HepG2 (cell line): ENCODE data around the gene DHRS7. TPM values are rescaled to one million over a fixed set of nuclear protein-coding genes. Genes with fewer than 3 reads are reported as not detected.

ENCODE experiments used
- ATAC-seq: fragments of 200-7000 bp; cut with Tn5 transposase; 3 replicates; pipeline ENCODE4 v1.9.1; 2020; ENCODE audit warnings: mild to moderate bottlenecking, moderate library complexity
- BruUV-seq: library from RNA; stranded (reverse); fragments of 400-500 nt; replicated peaks from 2 replicates; lab custom pipeline; 2021; lab: Mats Ljungman, UMichigan
- CTCF ChIA-PET: fragments of 300-600 bp; formaldehyde crosslinking; extraction: SDS; loops from one replicate; lab custom pipeline; 2021; ENCODE audit warnings: low total read pairs, inconsistent platforms, low intra/inter-chr PET ratio; lab: Yijun Ruan, JAX
- POLR2A ChIA-PET: fragments of 350-600 bp; sonication (Branson Sonifier 250); formaldehyde crosslinking; loops from one replicate; lab custom pipeline; 2020; ENCODE audit warnings: antibody characterized with exemption, inconsistent platforms; lab: Yijun Ruan, JAX
- DNase-seq: peaks from one replicate; pipeline ENCODE4 v3.0.0-alpha.2; 2015; ENCODE audit warnings: low spot score
- FAIRE-seq: peaks from 3 replicates; lab custom pipeline; 2011; peaks lifted over from hg19 to GRCh38; lab: Jason Lieb, UNC
- H2AFZ ChIP-seq: one replicate; pipeline ENCODE4 v1.6.1; 2011; ENCODE audit warnings: low read length, inconsistent platforms
- H3K27ac ChIP-seq: fragments of 300-600 bp; 3 replicates; pipeline ENCODE4 v1.8.0; 2011; ENCODE audit warnings: mixed run types, mild to moderate bottlenecking, mixed read lengths, low read length, inconsistent platforms; ENCODE audit not compliant: insufficient read depth; ENCODE audit errors: extremely low read length
- H3K27me3 ChIP-seq, 2 experiments: fragments of 200-600 bp in 1 of 2; 2 replicates in 1 of 2; 3 replicates in 1 of 2; pipeline versions ENCODE4 v1.6.0 to v1.8.0; 2011; ENCODE audit warnings: low read length in 2 of 2, mild to moderate bottlenecking in 2 of 2, moderate library complexity in 2 of 2, inconsistent platforms in 1 of 2; ENCODE audit not compliant: insufficient read depth in 2 of 2, control insufficient read depth in 1 of 2
- H3K36me3 ChIP-seq, 2 experiments: fragments of 200-600 bp in 1 of 2; replicated peaks in 1 of 2; 2 replicates in 1 of 2; 3 replicates in 1 of 2; pipeline versions ENCODE4 v1.5.1 to v1.8.0; 2011; ENCODE audit warnings: low read length in 2 of 2, inconsistent platforms in 1 of 2; ENCODE audit not compliant: insufficient read depth in 2 of 2, control insufficient read depth in 1 of 2
- H3K4me1 ChIP-seq: 2 replicates; pipeline ENCODE4 v1.5.1; 2012; ENCODE audit warnings: low read length, inconsistent platforms; ENCODE audit not compliant: insufficient read depth
- H3K4me2 ChIP-seq: 2 replicates; pipeline ENCODE4 v1.6.0; 2011; ENCODE audit warnings: low read depth, low read length, inconsistent platforms
- H3K4me3 ChIP-seq, 3 experiments: fragments of 200-600 bp in 1 of 3; sonication (generic), shearing (Covaris generic) in 1 of 3; replicated peaks in 1 of 3; 2 replicates each; pipeline ENCODE4 v1.5.1; 2011 to 2016; ENCODE audit warnings: low read length in 3 of 3, inconsistent platforms in 2 of 3, low read depth in 2 of 3, mild to moderate bottlenecking in 2 of 3, control low read depth in 1 of 3, mixed read lengths in 1 of 3; ENCODE audit not compliant: insufficient read depth in 1 of 3
- H3K79me2 ChIP-seq: one replicate; pipeline ENCODE4 v1.6.1; 2011; ENCODE audit warnings: low read length, inconsistent platforms; ENCODE audit not compliant: insufficient read depth
- H3K9ac ChIP-seq: 2 replicates; pipeline ENCODE4 v1.6.0; 2011; ENCODE audit warnings: mild to moderate bottlenecking, low read depth, low read length, inconsistent platforms; ENCODE audit not compliant: insufficient read depth
- H3K9me3 ChIP-seq: 2 replicates; pipeline ENCODE4 v1.5.1; 2012; ENCODE audit warnings: mild to moderate bottlenecking, low read length
- H4K20me1 ChIP-seq: 2 replicates; pipeline ENCODE4 v1.6.0; 2011; ENCODE audit warnings: inconsistent platforms, mild to moderate bottlenecking, low read length, moderate library complexity; ENCODE audit not compliant: insufficient read depth
- ARHGAP35 ChIP-seq: sonication (generic); formaldehyde crosslinking; IDR thresholded peaks from 2 replicates; pipeline ENCODE4 v1.9.0; 2022; ENCODE audit warnings: mild to moderate bottlenecking, inconsistent platforms, moderate library complexity, missing genetic modification reagents, borderline replicate concordance
- DDIT3 ChIP-seq: sonication (generic); formaldehyde crosslinking; IDR thresholded peaks from 2 replicates; pipeline ENCODE4 v1.4.0; 2020; ENCODE audit warnings: mild to moderate bottlenecking, missing genetic modification reagents
- FOSL1 ChIP-seq: sonication (generic); formaldehyde crosslinking; IDR thresholded peaks from 2 replicates; pipeline ENCODE4 v1.9.0; 2021; ENCODE audit warnings: missing genetic modification reagents, borderline replicate concordance
- GABPB1 ChIP-seq: IDR thresholded peaks from 2 replicates; pipeline ENCODE4 v1.6.1; 2016; ENCODE audit warnings: mild to moderate bottlenecking, missing genetic modification reagents, moderate library complexity, missing compliant biosample characterization
- IKZF1 ChIP-seq: fragments of 450-650 bp; IDR thresholded peaks from 2 replicates; pipeline ENCODE4 v1.7.1; 2016
- MTERF4 ChIP-seq: sonication (generic); formaldehyde crosslinking; IDR thresholded peaks from 2 replicates; pipeline ENCODE4 v1.8.0; 2023; ENCODE audit warnings: mild to moderate bottlenecking, missing genetic modification reagents
- NR2F6 ChIP-seq, 2 experiments: IDR thresholded peaks; 2 replicates each; pipeline ENCODE4 v1.6.1; 2016; ENCODE audit warnings: antibody characterized with exemption in 1 of 2, mild to moderate bottlenecking in 1 of 2
- POGZ ChIP-seq: sonication (generic); formaldehyde crosslinking; IDR thresholded peaks from 2 replicates; pipeline ENCODE4 v1.4.0; 2020; ENCODE audit warnings: mild to moderate bottlenecking, missing genetic modification reagents
- REXO4 ChIP-seq: sonication (generic); formaldehyde crosslinking; IDR thresholded peaks from 2 replicates; pipeline ENCODE4 v1.8.0; 2022; ENCODE audit warnings: missing genetic modification reagents, mild to moderate bottlenecking, borderline replicate concordance
- RFX5 ChIP-seq: IDR thresholded peaks from 2 replicates; pipeline ENCODE4 v1.6.1; 2011; ENCODE audit warnings: low read depth, low read length, improper control_type of control experiment
- SMAD9 ChIP-seq: sonication (generic); formaldehyde crosslinking; IDR thresholded peaks from 2 replicates; pipeline ENCODE4 v1.5.1; 2020; ENCODE audit warnings: mild to moderate bottlenecking, missing genetic modification reagents
- SUZ12 ChIP-seq: fragments of 150-350 bp; IDR thresholded peaks from 2 replicates; pipeline ENCODE4 v1.6.1; 2014; ENCODE audit warnings: low read depth, low read length
- TEF ChIP-seq: sonication (generic); formaldehyde crosslinking; IDR thresholded peaks from 2 replicates; pipeline ENCODE4 v1.5.0; 2020; ENCODE audit warnings: missing genetic modification reagents
- ZBTB7B ChIP-seq: sonication (generic); formaldehyde crosslinking; IDR thresholded peaks from 2 replicates; pipeline ENCODE4 v1.4.0; 2020; ENCODE audit warnings: missing genetic modification reagents
- ZNF230 ChIP-seq: sonication (generic); formaldehyde crosslinking; IDR thresholded peaks from 2 replicates; pipeline ENCODE4 v1.4.0; 2020; ENCODE audit warnings: mild to moderate bottlenecking, missing genetic modification reagents
- ZNF354B ChIP-seq: sonication (generic); formaldehyde crosslinking; IDR thresholded peaks from 2 replicates; pipeline ENCODE4 v1.8.0; 2022; ENCODE audit warnings: mild to moderate bottlenecking, missing genetic modification reagents
- ZNF510 ChIP-seq: sonication (generic); formaldehyde crosslinking; IDR thresholded peaks from 2 replicates; pipeline ENCODE4 v1.4.0; 2020; ENCODE audit warnings: low read depth, mild to moderate bottlenecking, missing genetic modification reagents
- ZNF713 ChIP-seq: sonication (generic); formaldehyde crosslinking; IDR thresholded peaks from 2 replicates; pipeline ENCODE4 v1.4.0; 2020; ENCODE audit warnings: mild to moderate bottlenecking, missing genetic modification reagents
- ZNF878 ChIP-seq: sonication (generic); formaldehyde crosslinking; IDR thresholded peaks from 2 replicates; pipeline ENCODE4 v1.8.1; 2023; ENCODE audit warnings: mild to moderate bottlenecking, missing genetic modification reagents, moderate library complexity
- WGBS: methylation state at CpG from one replicate; pipeline ENCODE4 v1.1.6; 2017; ENCODE audit warnings: low lambda C conversion rate; 5-methylcytosine and 5-hydroxymethylcytosine counted together
- in situ Hi-C: cut with HindIII; loops from 2 replicates; pipeline ENCODE4 v1.10.0; 2017; ENCODE audit warnings: low pct_unique_long_range_greater_than_20kb; ENCODE audit not compliant: extremely low pct_ligation_motif_present
- intact Hi-C: fragments of 100-400 bp; cut with micrococcal nuclease; formaldehyde crosslinking; loops from one replicate; pipeline ENCODE4 v1.10.0; 2022; ENCODE audit not compliant: unreplicated experiment
- polyA plus RNA-seq, 8 experiments: library from polyadenylated mRNA; depleted of rRNA in 3 of 8; stranded (reverse) in 7 of 8; unstranded in 1 of 8; fragments of >200 nt; fragmentation: Illumina TruSeq in 4 of 8; extraction: Trizol in 4 of 8; gene quantifications; 2 replicates each; pipeline versions ENCODE4 v1.2.1 to v1.2.3, GENCODE V29; 2011 to 2016; ENCODE audit warnings: low read depth in 4 of 8, missing spikeins in 1 of 8, mixed read lengths in 1 of 8; ENCODE audit not compliant: insufficient read depth in 1 of 8
- total RNA-seq, 5 experiments: library from RNA; depleted of rRNA; stranded (reverse); fragments of >200 nt; fragmentation: Illumina TruSeq; extraction: Trizol; gene quantifications; 2 replicates each; pipeline ENCODE4 v1.2.3, GENCODE V29; 2016; ENCODE audit warnings: low read depth in 1 of 5

Gene DHRS7
- total and polyA plus RNA-seq, 2 of the 13 experiments (the other 11 are each of a cell fraction or from before 2014, with no cell fraction given), result 20.8 to 44.4 TPM

GRCh38 chr14:60178164-60178563 is 13.0 kb upstream of the DHRS7 start:
- Histone ChIP-seq H3K27me3 (peaks cover 0 to 5% of the 10 kb centered on the region in 2 experiments; a peak in 1 of 5 replicates), H3K9ac (no peak overlapping the region), H3K4me2 (no peak overlapping the region), H3K79me2 (no peaks in the 10 kb centered on the region), H3K9me3 (no peaks in the 10 kb centered on the region), H3K4me1 (peaks cover 3% of the 10 kb centered on the region; the same call in 1 of the 2 replicates), H3K36me3 (no peaks in the 10 kb centered on the region), H3K4me3 (no peak overlapping the region), H3K27ac (no peak overlapping the region), H2AFZ (no peak overlapping the region), H4K20me1 (no peaks in the 10 kb centered on the region)
- intact Hi-C loops, result no loop called here
- no peak for DNase-seq
- ChIA-PET POLR2A (no interaction called here), CTCF (no interaction called here)
- no peak for ATAC-seq
- WGBS, result 17% methylated on average over 1 of the region's 1 CpG
- in situ Hi-C loops, result loop anchor here (25.0 kb wide), 1 partner anchor 666 kb away; no protein-coding TSS in a partner anchor
- BruUV-seq, result no TSS peak
- no peak for FAIRE-seq
- TF ChIP-seq ZNF878 (CRISPR knock-in tag), result no peak
- TF ChIP-seq ZNF230 (CRISPR knock-in tag), result no peak
- no peak for TF ChIP-seq TEF (CRISPR knock-in tag)
- TF ChIP-seq IKZF1, result no peak
- no peak for TF ChIP-seq RFX5
- TF ChIP-seq ZBTB7B (CRISPR knock-in tag), result no peak
- TF ChIP-seq MTERF4 (CRISPR knock-in tag), result no peak
- no peak for TF ChIP-seq ZNF713 (CRISPR knock-in tag)
- TF ChIP-seq ZNF510 (CRISPR knock-in tag), result no peak
- no peak for TF ChIP-seq NR2F6 (IDR thresholded peaks at IDR 0.05)
- TF ChIP-seq NR2F6 (CRISPR knock-in tag; IDR thresholded peaks at IDR 0.05), result no peak
- TF ChIP-seq REXO4, result no peak
- TF ChIP-seq SUZ12, result no peak
- no peak for TF ChIP-seq GABPB1 (CRISPR knock-in tag)
- no peak for TF ChIP-seq POGZ
- no peak for TF ChIP-seq ZNF354B (CRISPR knock-in tag)
- TF ChIP-seq FOSL1 (CRISPR knock-in tag), result no peak
- TF ChIP-seq ARHGAP35 (CRISPR knock-in tag), result no peak
- no peak for TF ChIP-seq DDIT3 (CRISPR knock-in tag)
- TF ChIP-seq SMAD9 (CRISPR knock-in tag), result no peak
